AG09309 (cell line): Measurements from ENCODE around the gene PAM.

Experiments
- DNase-seq: peaks from one replicate; pipeline ENCODE4 v3.0.0-alpha.2; 2010; ENCODE audit warnings: low read depth
- H3K4me3 ChIP-seq: 2 replicates; pipeline ENCODE4 v1.5.1; 2011; ENCODE audit warnings: mild to moderate bottlenecking, low read depth, low read length, moderate library complexity; ENCODE audit not compliant: control insufficient read depth
- CTCF ChIP-seq: IDR thresholded peaks from 2 replicates; pipeline ENCODE4 v1.5.1; 2011; ENCODE audit warnings: mild to moderate bottlenecking, low read depth, low read length, inconsistent platforms; ENCODE audit not compliant: insufficient read depth, control insufficient read depth; ENCODE audit errors: missing control alignments

PAM gene

GRCh38 chr5:102858221-102858620, 103.1 kb downstream of the PAM start:
- no peak for DNase-seq
- no peak for TF ChIP-seq CTCF
- H3K4me3 ChIP-seq, result no peak overlapping the region

GRCh38 chr5:102858808-102859207, 103.7 kb downstream of the PAM start:
- H3K4me3 ChIP-seq, result no peak overlapping the region
- DNase-seq, result peak; percentile 79
- no peak for TF ChIP-seq CTCF

GRCh38 chr5:102860035-102860434, 104.9 kb downstream of the PAM start:
- TF ChIP-seq CTCF, result no peak
- DNase-seq, result no peak

GRCh38 chr5:102863058-102863457, 108.0 kb downstream of the PAM start:
- no peak overlapping the region for H3K4me3 ChIP-seq
- DNase-seq, result no peak
- TF ChIP-seq CTCF, result no peak

More at GRCh38 chr5:102860035-102860434, 104.9 kb downstream of the PAM start:
- H3K4me3 ChIP-seq, result no peak overlapping the region

- no peak overlapping the region for H3K4me3 ChIP-seq
- TF ChIP-seq CTCF, result no peak
- no peak for DNase-seq
Measured at GRCh38 chr5:102863764-102864560, 108.9 kb downstream of the PAM start.

GRCh38 chr5:102865171-102865509, 110.0 kb downstream of the PAM start:
- peak overlapping the region; percentile 45 for H3K4me3 ChIP-seq
- DNase-seq, result no peak
- TF ChIP-seq CTCF, result no peak
